MCF 10A (cell line): ENCODE results near the gene ZNF652. TPM values are rescaled to one million over a fixed set of nuclear protein-coding genes. Genes with fewer than 3 reads are reported as not detected.
"Not testable (repeated sequence)": the region's sequence is repeated elsewhere in the genome, so short reads cannot be mapped to it uniquely, and the experiment has no call there.

Experiments
- BruUV-seq: library from RNA; stranded (reverse); fragments of 400-500 nt; replicated peaks from 2 replicates; lab custom pipeline; 2021; lab: Mats Ljungman, UMichigan
- CTCF ChIA-PET: fragments of 300-600 bp; sonication (Branson Sonifier 250); formaldehyde crosslinking; extraction: SDS; loops from one replicate; lab custom pipeline; 2021; ENCODE audit warnings: antibody characterized with exemption, inconsistent platforms; lab: Yijun Ruan, JAX
- POLR2A ChIA-PET: fragments of 300-600, 350-650 bp; sonication (Branson Sonifier 250); formaldehyde crosslinking; extraction: SDS; loops from one replicate; lab custom pipeline; 2020; ENCODE audit warnings: antibody characterized with exemption, inconsistent platforms; lab: Yijun Ruan, JAX
- DNase-seq: peaks from one replicate; pipeline ENCODE4 v3.0.0-alpha.2; 2018; ENCODE audit not compliant: unreplicated experiment
- H3K27ac Mint-ChIP-seq: one replicate; pipeline ENCODE4 v1.8.0; 2022; ENCODE audit warnings: mild to moderate bottlenecking, low read depth, mixed read lengths; ENCODE audit not compliant: unreplicated experiment
- H3K27me3 Mint-ChIP-seq: one replicate; pipeline ENCODE4 v1.8.0; 2022; ENCODE audit warnings: mixed read lengths; ENCODE audit not compliant: insufficient read depth, unreplicated experiment
- H3K36me3 Mint-ChIP-seq: one replicate; pipeline ENCODE4 v1.8.0; 2022; ENCODE audit warnings: mild to moderate bottlenecking, moderate library complexity, mixed read lengths; ENCODE audit not compliant: insufficient read depth, unreplicated experiment
- H3K4me1 Mint-ChIP-seq: one replicate; pipeline ENCODE4 v1.8.0; 2022; ENCODE audit warnings: mixed read lengths; ENCODE audit not compliant: insufficient read depth, unreplicated experiment
- H3K4me3 Mint-ChIP-seq: one replicate; pipeline ENCODE4 v1.8.0; 2022; ENCODE audit warnings: mild to moderate bottlenecking, moderate library complexity, mixed read lengths; ENCODE audit not compliant: unreplicated experiment
- H3K9me3 Mint-ChIP-seq: one replicate; pipeline ENCODE4 v1.8.0; 2022; ENCODE audit warnings: mixed read lengths; ENCODE audit not compliant: unreplicated experiment
- intact Hi-C: fragments of 100-400 bp; cut with micrococcal nuclease; formaldehyde crosslinking; loops from 2 replicates; pipeline ENCODE4 v1.14.1; 2022
- total RNA-seq: library from RNA; stranded (reverse); gene quantifications from 2 replicates; pipeline ENCODE4 v1.2.3, GENCODE V29; 2022
- TF ChIP-seq, protein P1 (sequence below): fragments of 200-600 bp; IDR thresholded peaks from one replicate; pipeline ENCODE4 v1.8.0; 2022; ENCODE audit warnings: antibody characterized with exemption, mild to moderate bottlenecking; ENCODE audit not compliant: unreplicated experiment

Gene ZNF652
- total RNA-seq, 1 experiment from 2014 or later: 18.8 TPM

DNA sequence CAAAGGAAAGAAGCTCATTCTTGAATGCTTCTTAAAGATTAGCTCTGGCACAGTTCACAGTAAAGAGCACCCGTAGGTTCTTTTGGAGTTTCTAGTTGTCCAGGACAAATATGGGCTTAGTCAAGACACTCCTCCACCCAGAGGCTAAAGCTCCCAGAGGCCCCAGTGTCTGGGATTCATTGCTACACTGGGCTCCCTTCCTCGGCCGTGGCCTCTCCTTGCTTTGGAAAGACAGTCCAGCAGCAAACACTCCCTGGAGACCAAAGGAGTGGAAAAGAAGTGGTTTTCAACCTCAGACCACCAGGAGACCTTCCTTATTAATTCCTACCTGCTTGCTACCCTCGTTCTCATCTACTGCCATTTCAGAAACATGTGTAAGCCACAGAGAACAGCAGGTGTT is 35.5 kb upstream of the ZNF652 start:
- intact Hi-C loops: loop anchor here (5.0 kb wide), 1 partner anchor 35 kb away; the partner anchor contains the start of gene ZNF652
- BruUV-seq: no TSS peak

DNA sequence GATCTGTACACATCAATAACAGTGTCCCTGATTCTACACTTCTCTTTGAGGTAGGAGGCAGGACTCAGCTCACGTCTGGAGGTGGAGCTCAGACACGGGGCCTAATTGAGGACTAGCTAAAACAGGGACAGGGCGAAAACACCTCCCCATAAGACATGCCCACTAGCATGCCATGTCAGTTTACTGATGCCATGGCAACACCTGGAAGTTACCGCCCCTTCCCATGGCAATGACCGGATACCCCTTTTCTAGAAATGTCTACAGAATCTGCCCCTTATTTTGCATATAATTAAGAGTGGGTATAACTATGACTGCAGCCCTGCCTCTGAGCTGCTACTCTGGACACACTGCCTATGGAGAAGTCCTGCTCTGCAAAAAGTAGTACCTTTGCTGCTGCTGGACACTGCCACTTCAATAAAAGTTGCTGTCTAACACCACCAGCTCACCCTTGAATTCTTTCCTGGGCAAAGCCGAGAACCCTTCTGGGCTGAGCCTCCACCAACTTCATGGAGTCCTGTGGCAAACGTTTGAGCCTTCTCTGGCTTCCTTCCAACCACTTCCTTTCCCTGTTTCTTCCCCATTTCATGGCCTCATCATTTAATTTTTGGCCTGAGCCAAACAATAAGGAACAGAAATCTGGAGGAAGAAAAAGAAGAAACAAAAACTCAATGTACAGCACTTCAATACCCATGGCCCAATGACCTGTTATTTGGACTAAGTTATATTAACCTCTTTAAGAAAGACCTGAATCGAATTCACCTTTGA is 31.6 kb upstream of the ZNF652 start:
- Mint-ChIP-seq H3K4me3 (no peak overlapping the region), H3K9me3 (no peaks in the 10 kb centered on the region), H3K36me3 (no peaks in the 10 kb centered on the region), H3K27ac (no peak overlapping the region), H3K4me1 (peaks cover 12% of the 10 kb centered on the region), H3K27me3 (no peaks in the 10 kb centered on the region)
- no TSS peak for BruUV-seq
- DNase-seq: no peak
- intact Hi-C loops: no loop called here
- TF ChIP-seq, protein P1, sequence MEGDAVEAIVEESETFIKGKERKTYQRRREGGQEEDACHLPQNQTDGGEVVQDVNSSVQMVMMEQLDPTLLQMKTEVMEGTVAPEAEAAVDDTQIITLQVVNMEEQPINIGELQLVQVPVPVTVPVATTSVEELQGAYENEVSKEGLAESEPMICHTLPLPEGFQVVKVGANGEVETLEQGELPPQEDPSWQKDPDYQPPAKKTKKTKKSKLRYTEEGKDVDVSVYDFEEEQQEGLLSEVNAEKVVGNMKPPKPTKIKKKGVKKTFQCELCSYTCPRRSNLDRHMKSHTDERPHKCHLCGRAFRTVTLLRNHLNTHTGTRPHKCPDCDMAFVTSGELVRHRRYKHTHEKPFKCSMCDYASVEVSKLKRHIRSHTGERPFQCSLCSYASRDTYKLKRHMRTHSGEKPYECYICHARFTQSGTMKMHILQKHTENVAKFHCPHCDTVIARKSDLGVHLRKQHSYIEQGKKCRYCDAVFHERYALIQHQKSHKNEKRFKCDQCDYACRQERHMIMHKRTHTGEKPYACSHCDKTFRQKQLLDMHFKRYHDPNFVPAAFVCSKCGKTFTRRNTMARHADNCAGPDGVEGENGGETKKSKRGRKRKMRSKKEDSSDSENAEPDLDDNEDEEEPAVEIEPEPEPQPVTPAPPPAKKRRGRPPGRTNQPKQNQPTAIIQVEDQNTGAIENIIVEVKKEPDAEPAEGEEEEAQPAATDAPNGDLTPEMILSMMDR: no peak
- POLR2A ChIA-PET: interaction anchor here (1.4 to 1.5 kb wide), 2 partner anchors 33 to 77 kb away, joined by 4 read pairs; no protein-coding TSS in a partner anchor
- CTCF ChIA-PET: interaction anchor here (0.6 to 2.4 kb wide), 10 partner anchors 15 to 163 kb away, joined by 3 to 33 read pairs (median 4); no protein-coding TSS in a partner anchor

More for the DNA sequence above, 35.5 kb upstream of the ZNF652 start:
- H3K9me3 Mint-ChIP-seq: no peaks in the 10 kb centered on the region
- H3K27ac Mint-ChIP-seq: no peak overlapping the region
- H3K27me3 Mint-ChIP-seq: no peaks in the 10 kb centered on the region
- DNase-seq: no peak
- ChIA-PET POLR2A (interaction anchor here (0.6 to 1.2 kb wide), 4 partner anchors 15 to 85 kb away, joined by 3 to 6 read pairs (median 3); no protein-coding TSS in a partner anchor), CTCF (interaction anchor here (0.7 to 5.9 kb wide), 6 partner anchors 10 to 712 kb away, joined by 3 to 61 read pairs (median 4); no protein-coding TSS in a partner anchor)
- H3K36me3 Mint-ChIP-seq: peaks cover 7% of the 10 kb centered on the region
- TF ChIP-seq, protein P1: no peak
- peaks cover 6% of the 10 kb centered on the region for H3K4me1 Mint-ChIP-seq
- H3K4me3 Mint-ChIP-seq: no peak overlapping the region

DNA sequence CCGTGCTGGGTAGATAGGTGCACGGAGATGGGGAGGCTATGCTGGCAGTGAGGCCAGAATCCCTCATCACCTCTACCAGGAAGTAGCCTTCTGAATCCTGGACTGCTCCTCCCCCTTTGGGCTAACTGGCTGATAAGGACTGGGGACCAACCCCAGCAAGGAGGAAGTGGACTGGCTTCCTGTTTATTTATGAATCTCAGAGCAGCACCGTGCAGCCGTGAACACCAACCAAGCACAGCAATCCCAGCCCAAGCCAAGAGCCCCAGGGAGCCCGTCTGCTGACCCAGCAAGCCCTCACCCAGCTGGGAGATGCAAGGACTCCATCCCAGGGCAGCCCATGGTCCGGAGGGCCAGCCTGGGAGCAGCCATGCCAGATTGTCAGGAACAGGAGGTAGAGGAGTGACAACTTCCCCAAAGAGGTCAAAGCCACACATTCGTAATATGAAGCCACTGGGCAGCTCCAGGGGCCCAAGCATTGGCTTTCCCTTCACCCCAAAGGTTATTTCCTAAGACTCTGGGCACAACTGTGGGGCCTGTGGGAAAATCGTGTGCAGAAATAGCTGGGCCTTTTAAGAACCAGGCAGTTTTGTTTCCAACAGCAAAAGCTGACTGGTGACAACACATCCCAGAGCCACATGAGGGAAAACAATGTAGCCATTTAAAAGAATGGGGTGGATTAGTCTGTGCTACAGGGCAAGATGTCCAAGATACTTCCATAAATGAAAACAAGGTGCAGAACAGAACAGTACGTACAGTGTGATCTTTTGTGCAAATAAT is 28.7 kb upstream of the ZNF652 start:
- ChIA-PET CTCF (interaction anchor here (0.6 to 3.1 kb wide), 4 partner anchors 49 to 99 kb away, joined by 3 to 12 read pairs (median 3); no protein-coding TSS in a partner anchor), POLR2A (interaction anchor here (0.6 to 1.2 kb wide), 3 partner anchors 30 to 77 kb away, joined by 3 to 5 read pairs (median 3); no protein-coding TSS in a partner anchor)
- no peaks in the 10 kb centered on the region for H3K27me3 Mint-ChIP-seq
- no peak overlapping the region for H3K27ac Mint-ChIP-seq
- no TSS peak for BruUV-seq
- H3K9me3 Mint-ChIP-seq: no peaks in the 10 kb centered on the region
- DNase-seq: no peak
- no peak overlapping the region for H3K4me3 Mint-ChIP-seq
- TF ChIP-seq, protein P1: no peak
- peaks cover 5% of the 10 kb centered on the region for H3K4me1 Mint-ChIP-seq
- no peaks in the 10 kb centered on the region for H3K36me3 Mint-ChIP-seq
- intact Hi-C loops: no loop called here

DNA sequence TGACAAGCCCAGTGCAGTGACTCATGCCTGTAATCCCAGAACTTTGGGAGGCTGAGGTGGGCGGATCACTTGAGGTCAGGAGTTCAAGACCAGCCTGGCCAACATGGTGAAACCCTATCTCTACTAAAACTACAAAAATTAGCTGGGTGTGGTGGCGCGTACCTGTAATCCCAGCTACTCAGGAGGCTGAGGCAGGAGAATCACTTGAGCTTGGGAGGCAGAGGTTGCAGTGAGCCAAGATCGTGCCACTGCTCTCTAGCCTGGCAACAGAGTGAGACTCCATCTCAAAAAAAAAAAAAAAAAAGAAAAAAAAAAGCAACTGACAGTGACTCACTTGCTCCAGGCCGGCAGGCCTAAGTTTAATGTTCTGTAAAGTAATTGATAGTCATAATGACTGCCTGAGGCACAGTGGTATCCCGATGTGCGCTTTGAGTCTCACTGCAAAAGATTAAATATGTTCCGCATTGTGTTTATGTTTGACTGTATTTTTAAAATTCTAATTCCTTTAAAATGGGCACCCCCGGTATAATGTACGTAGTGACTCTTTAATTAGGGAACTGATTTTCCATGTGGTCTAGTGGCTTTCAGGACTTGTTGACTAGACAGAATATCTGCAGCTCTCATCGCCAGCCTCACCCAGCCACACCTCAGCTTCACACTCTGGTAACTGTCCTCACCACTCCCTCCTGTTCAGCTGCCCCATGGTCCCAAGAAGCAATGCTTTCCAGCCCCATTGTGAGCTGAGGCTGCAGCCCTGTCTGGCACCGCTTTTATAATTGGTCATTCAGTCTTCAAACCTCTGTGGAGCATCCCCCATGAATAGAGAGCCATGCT is 27.7 kb upstream of the ZNF652 start:
- H3K4me1 Mint-ChIP-seq, H3K4me3 Mint-ChIP-seq, H3K9me3 Mint-ChIP-seq, BruUV-seq, intact Hi-C loops, H3K36me3 Mint-ChIP-seq, H3K27me3 Mint-ChIP-seq: not testable (repeated sequence)
- ChIA-PET CTCF (interaction anchor here (0.6 to 3.1 kb wide), 7 partner anchors 7 to 75 kb away, joined by 3 to 12 read pairs (median 3); no protein-coding TSS in a partner anchor), POLR2A (interaction anchor here (1.1 kb wide), 1 partner anchor 29 kb away, joined by 3 read pairs; no protein-coding TSS in a partner anchor)
- peak; percentile 21 for DNase-seq
- H3K27ac Mint-ChIP-seq: peak overlapping the region; percentile 11
